ENCODE data around the gene MRPL24.

The MRPL24 gene

DNA sequence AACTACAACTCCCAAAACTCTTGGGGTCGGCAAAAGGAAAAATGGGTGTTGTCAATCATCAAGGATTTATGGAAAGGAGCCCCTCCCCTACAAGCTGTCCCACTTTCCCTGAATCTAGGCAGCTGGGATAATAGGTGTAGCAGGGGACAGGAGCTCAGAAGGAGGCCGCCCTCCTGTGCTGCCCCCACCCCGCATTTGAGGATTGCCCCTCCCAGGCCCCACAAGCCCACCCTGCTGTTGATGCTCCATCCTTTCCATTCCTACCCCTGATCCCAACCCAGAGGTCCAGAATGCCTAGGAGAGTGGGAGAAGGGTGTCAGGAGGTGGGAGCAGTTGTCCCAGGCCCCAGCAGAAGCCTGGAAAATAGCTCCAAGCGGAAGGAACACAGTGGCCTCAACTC, 1.9 kb upstream of the MRPL24 start:
- no peak for DNase-seq

DNA sequence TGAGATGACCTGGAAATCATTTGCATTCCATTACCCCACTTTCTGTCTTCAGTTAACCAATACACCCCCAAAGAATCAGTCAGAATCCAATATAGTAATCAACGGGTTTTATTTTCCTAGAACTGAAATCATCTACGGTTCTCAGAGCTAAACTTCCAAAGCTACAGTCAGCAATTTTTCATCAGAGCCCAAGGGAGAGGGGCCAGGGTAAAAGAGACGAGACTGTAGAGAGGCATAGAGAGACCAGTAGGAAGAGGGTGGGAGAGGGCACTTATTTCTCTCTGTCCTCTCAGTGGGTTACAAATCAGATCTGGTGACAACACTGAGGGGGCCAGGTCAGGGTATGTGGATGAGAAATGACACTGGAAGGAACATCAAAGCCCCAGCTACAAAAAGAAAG, 1.1 kb upstream of the MRPL24 start:
- no peak for DNase-seq

DNA sequence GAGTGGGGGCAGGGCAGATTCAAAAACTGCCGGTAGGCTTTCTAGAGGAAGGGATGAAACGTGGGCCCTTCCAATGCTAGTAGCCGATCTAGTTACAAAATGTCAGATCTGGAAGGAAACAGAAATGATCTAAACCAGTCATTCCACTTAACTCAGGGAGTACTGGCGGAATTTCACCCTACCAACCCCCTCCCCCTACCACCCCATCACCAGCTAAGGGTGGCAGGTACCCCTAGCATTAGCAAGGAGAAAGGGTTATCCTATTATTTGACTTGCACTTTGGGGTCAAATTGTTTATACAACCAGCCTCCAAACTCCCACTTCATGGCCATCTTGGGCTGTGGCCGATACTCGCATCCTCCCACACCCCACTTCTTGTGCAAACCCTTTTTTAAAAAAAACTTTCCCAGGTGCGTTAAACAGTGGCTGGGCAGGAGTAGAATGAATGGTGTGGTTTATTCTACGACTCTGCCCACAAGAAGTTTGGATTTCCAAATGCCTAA, 644 bp upstream of the MRPL24 start:
- DNase-seq: no peak

DNA sequence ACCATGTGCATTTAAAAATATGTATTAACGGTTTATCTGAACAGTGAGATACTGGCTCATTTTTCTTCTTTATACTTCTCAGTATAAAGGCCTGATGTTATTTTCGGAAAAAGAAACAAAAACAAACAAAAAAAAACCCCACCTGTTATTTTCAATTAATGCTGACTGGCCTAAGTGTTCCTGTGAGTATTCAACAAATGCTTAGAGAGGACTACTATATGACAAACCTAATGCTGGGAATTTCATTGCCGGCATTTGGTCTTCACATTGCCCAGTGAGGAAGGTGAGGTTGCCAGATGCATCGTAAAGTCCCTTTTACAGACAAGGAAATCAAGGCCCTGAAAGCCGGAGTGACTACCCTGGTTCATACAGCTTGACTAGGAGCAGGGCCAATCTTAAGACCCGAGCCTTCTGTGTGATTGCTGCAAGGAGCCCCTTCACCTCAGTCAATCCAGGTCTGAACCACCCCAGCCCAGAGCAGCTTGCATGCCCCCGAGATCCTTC, 599 bp downstream of the MRPL24 start:
- no peak for DNase-seq

DNA sequence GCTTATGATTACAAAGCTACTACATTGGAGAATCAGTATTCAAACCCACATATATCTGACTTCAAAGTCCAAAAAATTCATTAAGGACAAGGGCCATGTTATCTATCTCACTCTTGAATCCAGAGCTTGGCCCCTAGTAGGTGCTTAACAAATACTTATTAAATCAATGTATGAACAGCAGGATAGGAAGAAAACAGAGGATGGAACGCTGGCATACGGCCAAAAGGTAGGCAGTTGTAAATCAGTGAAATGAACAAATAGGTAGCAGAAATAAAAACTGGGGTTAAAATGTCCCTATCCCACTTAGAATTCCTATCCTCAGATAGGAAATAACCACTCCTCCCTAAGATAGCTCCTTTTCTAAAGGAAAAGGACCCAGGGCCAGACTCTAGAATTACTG, 2.0 kb downstream of the MRPL24 start:
- no peak for DNase-seq

DNA sequence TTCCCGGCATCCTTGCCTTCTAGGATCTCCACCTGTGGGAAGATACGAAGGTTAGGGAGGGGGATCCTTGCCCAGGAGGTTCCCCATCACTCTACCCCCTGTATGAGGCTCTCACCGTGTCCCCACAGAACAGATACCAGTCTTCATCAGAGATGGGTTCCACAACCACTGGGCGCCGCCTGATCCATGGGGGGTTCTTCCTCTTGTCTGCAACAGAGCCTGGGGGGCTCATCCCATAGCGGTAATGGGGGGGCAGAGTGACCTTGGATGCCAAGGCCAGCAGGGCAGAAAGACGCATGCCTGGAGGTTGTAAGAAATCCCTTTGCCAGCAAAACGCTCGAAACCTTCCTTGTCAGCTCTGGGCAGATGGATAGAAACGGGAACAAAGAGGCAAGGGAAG, 2.5 kb downstream of the MRPL24 start:
- no peak for DNase-seq

DNA sequence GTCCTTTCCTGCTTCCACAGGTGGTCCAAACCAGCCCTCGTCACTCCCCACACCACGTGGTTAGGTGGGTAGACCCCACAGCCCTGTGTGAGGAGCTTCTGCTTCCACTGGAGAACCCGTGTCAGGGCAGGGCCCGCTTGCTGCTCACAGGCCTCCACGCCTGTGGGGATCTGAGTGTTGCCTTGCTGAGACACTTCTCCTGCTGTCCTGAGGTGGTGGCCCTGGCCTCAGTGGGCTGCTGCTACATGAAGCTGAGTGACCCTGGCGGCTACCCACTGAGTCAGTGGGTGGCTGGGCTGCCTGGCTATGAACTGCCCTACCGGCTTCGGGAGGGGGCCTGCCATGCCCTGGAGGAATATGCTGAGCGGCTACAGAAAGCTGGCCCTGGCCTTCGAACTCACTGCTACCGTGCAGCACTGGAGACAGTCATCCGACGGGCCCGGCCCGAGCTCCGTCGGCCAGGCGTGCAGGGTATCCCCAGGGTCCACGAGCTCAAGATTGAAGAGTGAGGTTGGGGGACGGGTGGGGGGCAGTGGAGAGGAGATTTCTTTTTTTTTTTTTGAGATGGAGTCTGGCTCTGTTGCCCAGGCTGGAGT, 6.8 kb downstream of the MRPL24 start:
- no peak for DNase-seq

DNA sequence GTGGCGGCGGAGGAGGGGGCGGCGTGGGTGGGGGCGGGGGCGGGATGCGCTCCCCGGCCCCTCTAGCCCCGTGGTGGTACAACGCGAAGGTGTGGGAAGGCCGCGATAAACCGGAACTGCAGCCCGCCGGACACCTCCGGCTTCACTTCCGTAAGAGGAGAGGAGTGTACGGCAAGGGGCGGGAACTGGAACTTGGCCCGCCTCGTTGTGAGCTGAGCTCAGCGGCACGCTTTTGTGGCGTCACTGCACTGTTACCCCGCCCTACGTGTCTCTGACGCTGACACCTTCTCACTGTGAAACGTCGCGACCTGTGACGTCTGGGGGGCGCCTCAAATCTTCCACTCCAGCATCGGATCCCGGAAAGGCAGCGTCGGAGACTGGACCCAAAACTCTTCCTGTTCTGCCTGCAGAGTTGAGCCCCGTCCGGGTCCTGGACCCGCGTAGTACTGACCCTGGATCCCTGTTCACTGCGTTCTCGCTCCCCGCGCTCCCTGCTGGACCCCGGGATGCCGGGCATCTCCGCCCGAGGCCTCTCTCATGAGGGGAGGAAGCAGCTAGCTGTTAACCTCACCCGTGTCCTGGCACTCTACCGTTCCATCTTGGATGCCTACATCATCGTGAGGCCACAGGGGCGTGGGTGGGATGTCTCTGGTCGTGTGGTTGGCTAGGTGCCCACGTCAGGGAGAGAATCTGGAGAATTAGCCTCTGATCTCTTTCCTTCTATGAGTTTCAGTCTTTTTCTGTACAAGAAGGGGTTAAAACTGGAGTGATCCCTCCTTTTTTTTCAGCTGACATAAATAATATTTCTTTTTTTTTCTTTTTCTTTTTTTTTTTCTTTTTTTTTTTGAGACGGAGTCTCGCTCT, 12.1 kb downstream of the MRPL24 start, which contains the start of gene ISG20L2:
Gene ISG20L2 (minus strand): TSS at position 168 of the 864 bp plus-strand sequence. CDS start 1,114 bp downstream, outside the sequence.
- DNase-seq: peak; percentile 76 to 84 (median 82)

DNA sequence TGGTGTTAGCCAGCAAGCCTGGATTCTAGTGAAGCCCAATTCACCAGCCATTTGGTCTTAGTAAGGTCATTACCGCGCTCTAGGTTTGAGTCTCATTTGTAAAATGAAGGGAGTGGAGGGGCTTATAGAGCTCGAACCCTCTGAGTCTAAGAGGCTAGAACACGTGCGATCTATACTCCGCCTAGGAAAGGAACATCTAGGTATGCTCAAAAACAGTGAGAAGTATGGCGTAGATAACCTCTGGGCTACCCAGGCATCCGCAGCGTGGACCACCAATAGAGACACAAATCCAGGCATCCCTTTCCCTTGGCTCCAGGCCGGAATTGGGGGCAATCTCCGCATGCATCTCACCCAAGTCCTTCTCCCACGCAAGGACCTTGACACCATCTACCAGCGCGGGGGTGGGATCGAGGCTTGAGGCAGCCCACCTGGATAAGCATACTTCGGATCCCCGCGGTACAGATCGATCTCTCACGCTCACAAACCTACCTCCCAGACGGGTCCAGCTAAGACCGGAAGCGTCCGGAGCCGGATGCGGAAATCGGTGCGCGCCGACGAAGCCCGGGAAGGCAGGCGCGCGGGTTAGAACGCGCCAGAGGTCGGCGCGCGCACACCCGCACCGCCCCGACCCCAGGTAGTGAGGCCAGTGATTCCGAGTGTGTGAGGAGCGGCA, 12.8 kb downstream of the MRPL24 start, which contains the start of gene METTL25B:
Gene METTL25B (plus strand): TSS at position 544 of the 673 bp plus-strand sequence. CDS start 636 bp downstream, outside the sequence.
- peak; percentile 52 to 71 (median 66) for DNase-seq

DNA sequence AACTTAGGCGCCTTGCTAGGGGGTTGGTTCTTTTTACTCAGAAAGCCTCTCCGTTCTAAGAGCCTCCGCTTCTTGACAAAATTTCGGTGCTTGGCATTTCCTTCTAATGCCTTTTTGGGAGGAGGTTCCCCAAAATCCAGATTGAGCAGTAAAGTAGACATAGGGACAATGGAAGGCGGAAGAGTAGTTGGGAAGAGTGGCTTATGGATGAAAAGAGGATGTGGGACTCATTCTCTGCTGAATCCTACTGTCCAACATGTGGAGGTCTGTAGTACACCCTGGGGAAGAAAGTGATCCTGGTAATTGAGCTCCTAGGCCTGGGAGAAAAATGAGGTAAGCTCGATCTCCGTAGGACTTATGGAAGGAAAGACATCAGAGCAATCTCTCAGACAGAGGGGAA, 13.4 kb downstream of the MRPL24 start:
- DNase-seq: no peak

DNA sequence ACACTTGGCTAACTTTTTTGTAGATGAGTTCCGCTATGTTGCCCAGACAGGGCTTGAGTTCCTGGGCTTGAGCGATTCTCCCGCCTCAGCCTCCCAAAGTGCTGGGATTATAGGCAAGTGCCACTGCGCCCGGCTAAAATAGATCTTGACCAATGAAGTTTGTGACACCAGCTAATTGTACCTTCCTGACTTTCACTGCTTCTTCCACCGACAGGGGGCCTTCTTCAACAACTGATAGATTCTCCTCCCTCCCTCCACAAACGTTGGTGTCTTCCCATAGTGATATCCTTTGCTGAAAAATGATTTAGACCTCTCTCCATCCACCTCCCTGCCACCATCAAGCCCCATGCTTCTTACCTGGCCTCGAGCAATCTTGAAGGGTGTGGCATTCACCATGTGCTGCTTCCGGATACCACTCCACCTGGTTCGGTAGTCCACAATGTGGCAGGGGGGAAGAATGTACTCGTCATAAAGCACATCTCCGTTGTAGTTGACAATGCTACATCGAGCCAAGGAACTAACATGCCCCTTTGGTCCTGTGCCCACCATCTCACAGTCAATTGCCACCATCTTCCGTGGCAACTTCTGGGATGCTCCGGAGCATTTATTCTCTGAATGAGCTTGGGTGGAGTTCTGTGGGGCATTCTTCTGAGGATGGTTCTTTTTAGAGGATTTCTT, 14.2 kb downstream of the MRPL24 start:
- DNase-seq: peak in 1 of 4 experiments; percentile 11

DNA sequence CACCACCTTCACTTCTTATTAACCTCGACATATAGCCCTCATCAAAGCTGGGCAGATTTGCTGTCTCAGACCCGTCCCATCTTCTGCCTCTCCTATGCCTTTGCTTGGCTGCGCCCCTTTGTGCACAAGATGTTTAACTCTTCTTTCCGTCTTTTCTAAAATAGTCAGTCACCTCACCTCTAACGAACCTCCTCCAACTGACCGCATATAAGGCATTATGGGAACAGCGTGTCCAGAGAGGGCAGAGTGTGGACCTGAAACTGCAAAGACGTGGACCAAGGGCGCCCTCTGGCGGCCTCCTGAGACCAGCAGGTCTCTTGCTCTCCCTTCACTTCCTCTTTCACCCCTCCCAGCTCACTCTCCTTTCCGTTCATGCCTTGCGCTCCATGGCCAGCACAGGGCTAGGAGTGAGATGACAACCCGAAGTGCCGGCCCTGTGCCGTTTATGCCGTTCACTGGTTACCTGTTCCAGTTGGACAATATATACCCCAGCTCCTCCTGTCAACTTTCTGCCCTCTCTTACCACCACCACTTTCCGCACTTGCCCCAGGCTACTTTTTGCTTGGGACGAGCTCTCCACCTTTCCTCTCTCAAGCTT, 15.1 kb downstream of the MRPL24 start:
- DNase-seq: peak; percentile 31 to 73 (median 55)

DNA sequence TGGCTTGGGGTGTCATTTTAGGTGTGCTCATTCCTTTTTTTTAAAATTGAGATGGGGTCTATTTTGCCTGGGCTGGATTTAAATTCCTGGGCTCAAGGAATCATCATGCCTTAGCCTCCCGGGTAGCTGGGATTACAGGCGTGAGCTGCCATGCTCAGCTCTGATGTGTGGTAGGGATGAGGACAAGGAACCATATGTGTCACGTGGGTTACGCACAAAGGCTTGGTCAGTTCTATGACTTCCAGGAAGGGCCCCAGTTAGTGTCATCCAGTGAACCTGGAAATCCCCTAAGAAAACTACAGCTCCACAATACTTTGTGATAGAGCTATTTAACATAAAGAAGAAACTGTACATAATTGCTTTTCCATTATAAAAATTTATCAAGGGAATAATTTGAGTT, 19.4 kb downstream of the MRPL24 start:
- DNase-seq: no peak

DNA sequence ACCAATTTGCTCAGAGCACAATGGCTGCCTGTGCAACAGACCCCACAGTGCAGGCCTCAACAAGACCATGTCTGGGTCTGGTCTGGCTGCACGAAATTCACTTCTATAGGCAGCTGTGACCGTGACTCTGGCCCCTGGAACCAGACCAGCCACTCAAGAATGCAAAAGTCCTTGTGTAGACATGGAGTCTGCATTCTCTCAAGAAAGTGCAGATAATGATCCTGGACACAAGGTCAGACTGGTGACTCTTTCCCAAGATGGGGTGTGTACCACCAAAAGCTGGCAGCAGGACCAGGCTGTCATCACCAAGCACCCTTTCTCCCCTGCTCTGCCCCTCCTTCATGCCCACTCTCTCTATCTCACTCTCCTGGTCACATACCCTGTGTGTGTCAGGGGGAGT, 19.8 kb downstream of the MRPL24 start:
- DNase-seq: no peak

DNA sequence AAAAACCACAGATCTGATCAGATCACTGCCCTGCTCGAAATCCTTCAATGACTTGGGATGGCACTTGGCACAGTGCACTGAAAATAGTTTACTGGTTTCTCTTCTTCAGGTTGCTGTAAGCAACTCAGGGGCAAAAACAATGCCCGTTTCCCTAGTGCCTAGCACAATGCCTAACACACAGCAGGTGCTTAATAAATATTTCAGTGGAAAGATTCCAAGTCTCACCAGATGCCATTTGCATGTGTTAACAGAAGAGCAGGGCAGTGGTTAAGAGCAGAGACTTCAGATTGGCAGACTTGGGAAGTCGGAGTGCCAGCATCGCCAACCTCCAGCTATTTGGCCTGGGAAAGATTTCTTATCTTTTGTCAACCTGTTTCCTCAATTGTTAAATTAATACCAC, 23.5 kb downstream of the MRPL24 start:
- DNase-seq: no peak

DNA sequence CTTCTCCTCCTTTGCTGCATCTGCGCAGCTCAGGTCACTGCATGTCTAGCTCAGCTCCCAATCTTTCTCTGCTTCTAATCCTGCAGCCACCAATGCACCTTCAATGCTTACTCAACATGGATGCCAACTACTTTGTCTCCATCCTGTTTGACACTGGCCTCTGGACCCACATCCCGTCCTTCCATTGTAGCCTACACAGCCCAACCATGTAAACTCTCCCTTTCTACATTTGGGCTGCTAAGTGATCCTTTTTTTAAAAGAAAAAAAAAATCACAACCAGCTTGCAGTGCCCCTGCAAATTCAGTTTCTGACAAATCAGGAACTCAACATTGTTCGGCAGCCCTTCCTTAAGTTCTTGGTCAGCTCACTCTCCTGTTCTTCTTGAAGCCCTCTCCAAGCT, 26.1 kb downstream of the MRPL24 start:
- DNase-seq: no peak

DNA sequence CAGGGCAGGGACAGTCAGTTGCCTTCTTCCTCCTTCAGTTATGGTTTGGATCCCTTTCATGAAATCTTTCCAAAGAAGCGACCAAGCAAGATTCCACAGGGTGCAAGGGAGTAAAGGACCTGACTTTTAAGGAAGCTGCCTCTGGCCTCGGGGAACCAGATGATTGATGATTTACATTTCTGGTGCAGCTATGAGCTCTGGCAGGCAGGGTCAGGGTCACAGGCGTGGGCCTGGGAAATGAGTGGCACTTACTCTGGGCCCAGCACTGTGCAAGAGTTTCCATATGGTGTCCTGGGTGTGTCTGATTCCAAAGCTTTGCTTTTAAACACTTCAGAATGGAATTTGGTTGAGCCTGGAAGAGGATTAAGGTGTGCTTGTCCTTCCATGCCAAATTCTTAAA, 28.3 kb downstream of the MRPL24 start:
- no peak for DNase-seq

DNA sequence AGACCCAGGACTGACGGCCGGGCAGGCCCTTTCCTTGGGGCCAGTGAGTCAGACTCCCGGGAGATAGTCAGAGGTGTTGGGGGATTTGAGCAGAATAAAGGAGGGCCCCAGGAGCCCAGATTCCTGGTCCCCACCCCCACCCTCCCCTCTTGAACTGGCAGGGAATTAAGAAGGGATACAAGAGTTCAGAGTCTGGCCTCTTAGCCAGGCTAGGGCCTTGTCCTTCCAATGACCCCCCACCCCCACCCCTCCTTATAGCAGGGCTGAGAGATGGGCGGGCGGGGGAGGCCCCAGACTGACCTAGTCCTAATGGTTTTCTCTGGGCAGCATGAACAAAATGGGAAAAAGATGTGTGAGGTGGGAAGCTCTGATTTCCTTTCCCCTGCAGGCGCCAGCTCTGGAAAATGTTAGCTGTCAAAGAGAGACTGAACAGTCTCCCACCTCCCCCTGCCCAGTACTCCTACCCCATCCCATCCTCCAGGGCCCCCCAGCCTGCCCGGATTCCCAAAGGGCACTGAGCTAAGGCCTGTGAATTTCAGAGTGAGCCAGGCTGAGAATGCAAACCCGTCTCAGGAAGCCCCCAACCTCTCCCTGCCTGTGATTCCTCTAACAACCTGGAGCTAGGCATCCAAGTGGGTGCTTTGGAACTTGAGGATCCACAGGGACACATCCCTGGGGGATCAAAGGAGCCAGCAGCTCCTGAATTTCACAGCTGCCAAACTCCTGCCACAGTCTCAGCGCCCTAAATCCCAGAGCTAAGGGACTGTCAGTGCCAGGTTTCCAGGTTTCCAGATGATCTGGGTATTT, 29.7 kb downstream of the MRPL24 start:
- no peak for DNase-seq

DNA sequence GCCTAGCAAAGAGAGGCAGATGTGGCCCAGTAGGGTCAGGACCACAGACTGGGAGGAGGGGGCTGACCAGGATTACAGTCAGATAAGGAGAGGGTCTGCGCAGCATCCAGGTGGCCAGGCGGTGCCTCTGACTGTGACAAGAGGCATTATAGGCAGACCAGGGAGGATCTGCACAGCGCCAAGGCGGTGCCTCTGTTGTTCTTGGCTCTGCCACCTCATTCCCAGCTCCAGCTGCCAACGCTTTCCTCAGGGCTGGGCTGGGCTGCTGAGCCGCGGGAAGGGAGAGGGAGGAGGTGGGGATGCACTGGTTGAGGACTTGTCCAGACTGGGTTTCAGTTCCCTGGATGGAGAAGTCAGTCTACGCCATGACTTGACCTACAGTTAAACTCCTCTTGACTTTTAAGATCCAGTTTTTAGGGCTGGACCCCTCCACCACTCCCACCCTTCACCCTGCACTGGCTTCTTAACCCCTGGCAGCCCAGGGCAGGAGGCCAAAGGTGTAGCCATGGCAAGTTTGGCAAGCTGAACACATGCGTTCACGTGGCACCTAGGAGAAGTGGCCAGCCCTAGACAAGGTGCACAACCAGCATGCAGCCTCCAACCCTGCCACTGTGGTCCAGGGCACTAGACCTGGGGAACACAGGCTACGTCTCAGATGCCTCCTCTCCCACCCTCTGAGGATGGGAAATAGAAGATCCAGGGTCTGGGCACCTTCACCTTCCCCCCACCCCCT, 31.0 kb downstream of the MRPL24 start:
- DNase-seq: no peak

DNA sequence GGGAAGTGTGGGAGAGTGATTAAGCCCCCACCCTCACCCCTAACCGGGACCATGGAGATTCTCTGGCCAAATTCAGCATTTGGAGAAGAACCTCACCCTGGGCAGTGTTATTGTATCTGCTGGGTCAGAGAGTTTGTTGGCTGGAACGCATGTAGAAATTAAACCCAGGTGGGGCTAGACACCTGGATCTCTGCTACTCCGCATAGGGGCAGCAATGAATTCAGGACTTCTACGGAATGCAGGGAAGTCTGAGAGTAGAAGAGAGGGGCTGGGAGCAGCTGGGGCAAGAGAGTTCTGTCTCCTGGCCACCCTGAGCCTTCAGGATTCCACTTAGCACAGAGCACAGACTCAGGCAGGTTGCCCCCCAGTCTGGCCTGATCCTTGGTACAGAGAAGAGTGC, 31.9 kb downstream of the MRPL24 start:
- no peak for DNase-seq

DNA sequence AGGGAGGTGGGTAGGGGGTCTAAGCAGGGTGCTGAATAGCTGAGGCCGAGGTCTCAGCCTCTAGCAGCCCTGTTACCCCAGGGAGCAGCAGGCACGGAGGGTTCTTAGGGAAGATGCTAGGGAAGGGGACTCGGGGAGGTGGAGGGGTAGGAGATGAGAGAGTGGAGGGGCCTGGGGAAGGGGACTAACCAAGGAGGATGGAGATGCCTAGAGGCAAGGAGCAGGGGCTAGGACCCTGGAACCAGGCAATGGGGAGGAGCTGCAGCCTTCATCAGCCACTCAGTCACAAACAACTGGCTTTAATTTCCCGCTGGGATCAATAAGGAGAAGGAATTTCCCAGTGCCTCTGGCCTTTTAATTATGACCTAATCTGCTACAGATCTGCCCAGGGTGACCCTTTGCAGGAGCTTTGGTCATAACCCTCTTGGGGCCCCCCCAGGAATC, 32.6 kb downstream of the MRPL24 start:
- no peak for DNase-seq

Measured in activated naive CD4-positive, alpha-beta T cell (primary cell).